ENCODE measurements around the gene CDC42EP4.

CDC42EP4 gene

DNA sequence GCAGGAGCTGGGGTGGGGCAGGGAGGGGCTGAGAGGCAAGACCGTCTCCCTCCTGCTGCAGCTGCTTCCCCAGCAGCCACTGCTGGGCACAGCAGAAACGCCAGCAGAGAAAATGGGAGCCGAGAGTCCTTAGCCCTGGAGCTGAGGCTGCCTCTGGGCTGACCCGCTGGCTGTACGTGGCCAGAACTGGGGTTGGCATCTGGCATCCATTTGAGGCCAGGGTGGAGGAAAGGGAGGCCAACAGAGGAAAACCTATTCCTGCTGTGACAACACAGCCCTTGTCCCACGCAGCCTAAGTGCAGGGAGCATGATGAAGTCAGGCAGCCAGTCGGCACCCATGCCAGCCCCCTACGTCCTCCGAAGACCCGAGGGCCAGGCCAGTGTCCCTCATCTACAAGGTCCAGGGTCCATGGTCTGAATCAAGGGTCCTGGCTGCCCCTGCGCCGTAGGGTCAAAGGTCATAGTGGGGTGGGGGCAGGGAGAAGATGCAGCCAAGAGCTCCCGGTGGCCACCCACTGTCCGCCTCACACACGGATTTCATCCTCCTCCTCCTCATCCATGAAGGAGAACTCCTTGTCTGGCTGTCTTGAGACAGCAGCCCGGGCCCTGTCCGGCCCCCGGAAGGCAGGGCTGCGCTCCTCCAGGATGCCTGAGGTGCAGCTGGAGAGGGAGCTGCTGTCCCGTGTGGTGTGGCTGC is 26.7 kb downstream of the CDC42EP4 start:
- no peak for TF ChIP-seq LEF1 (IDR thresholded peaks at IDR 0.05; ENCODE audit: borderline replicate concordance)
- TF ChIP-seq, protein P1, sequence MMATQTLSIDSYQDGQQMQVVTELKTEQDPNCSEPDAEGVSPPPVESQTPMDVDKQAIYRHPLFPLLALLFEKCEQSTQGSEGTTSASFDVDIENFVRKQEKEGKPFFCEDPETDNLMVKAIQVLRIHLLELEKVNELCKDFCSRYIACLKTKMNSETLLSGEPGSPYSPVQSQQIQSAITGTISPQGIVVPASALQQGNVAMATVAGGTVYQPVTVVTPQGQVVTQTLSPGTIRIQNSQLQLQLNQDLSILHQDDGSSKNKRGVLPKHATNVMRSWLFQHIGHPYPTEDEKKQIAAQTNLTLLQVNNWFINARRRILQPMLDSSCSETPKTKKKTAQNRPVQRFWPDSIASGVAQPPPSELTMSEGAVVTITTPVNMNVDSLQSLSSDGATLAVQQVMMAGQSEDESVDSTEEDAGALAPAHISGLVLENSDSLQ (IDR thresholded peaks at IDR 0.05) = no peak
- TF ChIP-seq SP1 (IDR thresholded peaks at IDR 0.05) = no peak
- no peak for TF ChIP-seq TARDBP (IDR thresholded peaks at IDR 0.05)
- no peak for TF ChIP-seq FOXK2 (IDR thresholded peaks at IDR 0.05)
- no peak for TF ChIP-seq L3MBTL2 (conservative IDR thresholded peaks at IDR 0.05)
- TF ChIP-seq CTBP1 (IDR thresholded peaks at IDR 0.05; ENCODE audit: borderline replicate concordance) = no peak
- TF ChIP-seq SUZ12 (IDR thresholded peaks at IDR 0.05) = no peak
- no peak for TF ChIP-seq HDGF (IDR thresholded peaks at IDR 0.05; ENCODE audit: borderline replicate concordance)
- TF ChIP-seq ZNF384 (IDR thresholded peaks at IDR 0.05) = no peak
- no peak for TF ChIP-seq FOXA1 (IDR thresholded peaks at IDR 0.05)
- TF ChIP-seq NFRKB (IDR thresholded peaks at IDR 0.05) = no peak
- TF ChIP-seq BHLHE40 (IDR thresholded peaks at IDR 0.05; ENCODE audit: borderline replicate concordance) = no peak
- ChIA-PET POLR2A (interaction anchor here (0.5 to 1.6 kb wide), 2 partner anchors 11 to 26 kb away, joined by 3 to 6 read pairs; no protein-coding TSS in a partner anchor), CTCF (interaction anchor here (0.6 kb wide), 1 partner anchor 86 kb away, joined by 4 read pairs; no protein-coding TSS in a partner anchor)
- no peak for DNase-seq (ENCODE audit: extremely low spot score)

DNA sequence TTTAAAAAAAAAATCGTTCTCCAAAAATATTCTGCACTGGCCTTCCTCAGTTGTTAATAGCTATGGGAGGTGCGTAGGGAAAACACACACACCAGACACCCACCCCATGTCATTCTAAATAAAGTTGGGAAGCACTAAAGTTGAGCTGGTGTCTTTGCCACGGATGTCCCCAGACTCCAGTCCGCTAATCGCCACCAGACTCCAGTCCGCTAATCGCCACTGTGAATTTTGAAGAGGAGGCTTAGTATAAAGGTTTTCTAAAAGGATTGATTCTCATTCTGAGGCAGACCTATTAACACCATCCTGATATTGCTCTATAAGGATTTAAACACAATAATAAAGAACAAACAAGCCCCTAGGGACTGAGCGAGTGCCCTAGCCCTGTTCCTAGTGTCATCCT is 27.4 kb downstream of the CDC42EP4 start:
- ChIA-PET CTCF (interaction anchor here (0.6 to 0.8 kb wide), 2 partner anchors 38 to 87 kb away, joined by 4 to 11 read pairs; no protein-coding TSS in a partner anchor), POLR2A (interaction anchor here (0.5 to 1.6 kb wide), 3 partner anchors 12 to 90 kb away, joined by 3 to 6 read pairs (median 3); no protein-coding TSS in a partner anchor)
- no peak for DNase-seq (ENCODE audit: extremely low spot score)
- no peak for TF ChIP-seq NFRKB (IDR thresholded peaks at IDR 0.05)
- TF ChIP-seq, protein P1 (IDR thresholded peaks at IDR 0.05) = no peak
- no peak for TF ChIP-seq CTBP1 (IDR thresholded peaks at IDR 0.05; ENCODE audit: borderline replicate concordance)
- no peak for TF ChIP-seq BHLHE40 (IDR thresholded peaks at IDR 0.05; ENCODE audit: borderline replicate concordance)
- no peak for TF ChIP-seq ELF4 (IDR thresholded peaks at IDR 0.05)
- TF ChIP-seq TARDBP (IDR thresholded peaks at IDR 0.05) = no peak
- TF ChIP-seq FOXM1 (IDR thresholded peaks at IDR 0.05; ENCODE audit: borderline replicate concordance) = no peak
- no peak for TF ChIP-seq LEF1 (IDR thresholded peaks at IDR 0.05; ENCODE audit: borderline replicate concordance)
- TF ChIP-seq ZNF384 (IDR thresholded peaks at IDR 0.05) = no peak
- no peak for TF ChIP-seq L3MBTL2 (conservative IDR thresholded peaks at IDR 0.05)

GRCh38 chr17:73283841-73284282 is 27.9 kb downstream of the CDC42EP4 start:
- no peak for DNase-seq (ENCODE audit: extremely low spot score)
- CTCF ChIA-PET = interaction anchor here (0.6 to 0.8 kb wide), 3 partner anchors 13 to 88 kb away, joined by 4 to 11 read pairs (median 6); no protein-coding TSS in a partner anchor
- POLR2A ChIA-PET = interaction anchor here (0.8 to 0.9 kb wide), 2 partner anchors 27 to 89 kb away, joined by 3 read pairs; no protein-coding TSS in a partner anchor
- TF ChIP-seq SP1 (IDR thresholded peaks at IDR 0.05) = no peak
- TF ChIP-seq BHLHE40 (IDR thresholded peaks at IDR 0.05; ENCODE audit: borderline replicate concordance) = no peak
- TF ChIP-seq L3MBTL2 (conservative IDR thresholded peaks at IDR 0.05) = no peak
- no peak for TF ChIP-seq ZNF384 (IDR thresholded peaks at IDR 0.05)
- TF ChIP-seq FOXA1 (IDR thresholded peaks at IDR 0.05) = no peak
- no peak for TF ChIP-seq HDGF (IDR thresholded peaks at IDR 0.05; ENCODE audit: borderline replicate concordance)
- TF ChIP-seq SUZ12 (IDR thresholded peaks at IDR 0.05) = no peak
- no peak for TF ChIP-seq FOXK2 (IDR thresholded peaks at IDR 0.05)
- TF ChIP-seq FOXM1 (IDR thresholded peaks at IDR 0.05; ENCODE audit: borderline replicate concordance) = no peak
- no peak for TF ChIP-seq CTBP1 (IDR thresholded peaks at IDR 0.05; ENCODE audit: borderline replicate concordance)
- no peak for TF ChIP-seq TARDBP (IDR thresholded peaks at IDR 0.05)
- TF ChIP-seq ELF4 (IDR thresholded peaks at IDR 0.05) = no peak
- TF ChIP-seq LEF1 (IDR thresholded peaks at IDR 0.05; ENCODE audit: borderline replicate concordance) = no peak
- TF ChIP-seq, protein P1 (IDR thresholded peaks at IDR 0.05) = no peak
- no peak for TF ChIP-seq ARNT (IDR thresholded peaks at IDR 0.05)
- no peak for TF ChIP-seq NFRKB (IDR thresholded peaks at IDR 0.05)

GRCh38 chr17:73283250-73283649 is 28.6 kb downstream of the CDC42EP4 start:
- POLR2A ChIA-PET = interaction anchor here (0.9 to 1.0 kb wide), 2 partner anchors 23 to 28 kb away, joined by 3 read pairs; no protein-coding TSS in a partner anchor
- CTCF ChIA-PET = interaction anchor here (0.5 kb wide), 1 partner anchor 84 kb away, joined by 4 read pairs; no protein-coding TSS in a partner anchor
- TF ChIP-seq NFRKB (IDR thresholded peaks at IDR 0.05) = no peak
- no peak for TF ChIP-seq L3MBTL2 (conservative IDR thresholded peaks at IDR 0.05)
- no peak for TF ChIP-seq BHLHE40 (IDR thresholded peaks at IDR 0.05; ENCODE audit: borderline replicate concordance)
- TF ChIP-seq, protein P1 (IDR thresholded peaks at IDR 0.05) = no peak
- no peak for TF ChIP-seq FOXA1 (IDR thresholded peaks at IDR 0.05)
- TF ChIP-seq ELF4 (IDR thresholded peaks at IDR 0.05) = no peak
- TF ChIP-seq SP1 (IDR thresholded peaks at IDR 0.05) = no peak
- no peak for TF ChIP-seq ARNT (IDR thresholded peaks at IDR 0.05)
- TF ChIP-seq ZNF384 (IDR thresholded peaks at IDR 0.05) = no peak
- no peak for TF ChIP-seq SUZ12 (IDR thresholded peaks at IDR 0.05)
- no peak for TF ChIP-seq HDGF (IDR thresholded peaks at IDR 0.05; ENCODE audit: borderline replicate concordance)
- TF ChIP-seq LEF1 (IDR thresholded peaks at IDR 0.05; ENCODE audit: borderline replicate concordance) = no peak
- no peak for TF ChIP-seq TARDBP (IDR thresholded peaks at IDR 0.05)
- no peak for TF ChIP-seq FOXK2 (IDR thresholded peaks at IDR 0.05)
- TF ChIP-seq FOXM1 (IDR thresholded peaks at IDR 0.05; ENCODE audit: borderline replicate concordance) = no peak
- TF ChIP-seq CTBP1 (IDR thresholded peaks at IDR 0.05; ENCODE audit: borderline replicate concordance) = no peak
- DNase-seq (ENCODE audit: extremely low spot score) = no peak

Measured in HEK293T (cell line).